K562 (cell line): Measurements from ENCODE around the gene ALDOB. TPM values are rescaled to one million over a fixed set of nuclear protein-coding genes. Genes with fewer than 3 reads are reported as not detected.

ENCODE experiments used
- ATAC-seq: fragments of 200-7000 bp; cut with Tn5 transposase; 3 replicates; pipeline ENCODE4 v1.9.1; 2020; ENCODE audit warnings: moderate library complexity
- BruUV-seq: library from RNA; stranded (reverse); fragments of 400-500 nt; replicated peaks from 2 replicates; lab custom pipeline; 2021; lab: Mats Ljungman, UMichigan
- CTCF ChIA-PET: fragments of 300-600 bp; formaldehyde crosslinking; extraction: SDS; loops from one replicate; lab custom pipeline; 2021; ENCODE audit warnings: low intra/inter-chr PET ratio; lab: Yijun Ruan, JAX
- POLR2A ChIA-PET: fragments of 300-600, 350-650 bp; sonication (Branson Sonifier 250); formaldehyde crosslinking; extraction: SDS; loops from one replicate; lab custom pipeline; 2021; ENCODE audit warnings: antibody characterized with exemption, inconsistent platforms; lab: Yijun Ruan, JAX
- DNase-seq, 4 experiments: peaks; one replicate each; pipeline versions ENCODE4 v3.0.0 to v3.0.0-alpha.2; 2011 to 2018; ENCODE audit warnings: low spot score in 3 of 4, mixed read lengths in 3 of 4; ENCODE audit errors: extremely low read depth in 1 of 4
- FAIRE-seq: peaks from 2 replicates; lab custom pipeline; 2011; peaks lifted over from hg19 to GRCh38; lab: Jason Lieb, UNC
- H2AFZ ChIP-seq: 2 replicates; pipeline ENCODE4 v1.6.0; 2011; ENCODE audit warnings: low read depth, low read length, control low read depth, inconsistent platforms
- H3K27ac ChIP-seq: fragments of 200-600 bp; 3 replicates; pipeline ENCODE4 v1.8.0; 2011; ENCODE audit warnings: low read depth, mild to moderate bottlenecking, control low read depth, inconsistent platforms, low read length, moderate library complexity, mixed read lengths; ENCODE audit errors: extremely low read depth
- H3K27me3 ChIP-seq, 2 experiments: fragments of 300-600 bp in 1 of 2; 2 replicates in 1 of 2; 3 replicates in 1 of 2; pipeline versions ENCODE4 v1.6.0 to v1.8.0; 2011; ENCODE audit warnings: inconsistent platforms in 2 of 2, low read length in 2 of 2, mild to moderate bottlenecking in 1 of 2, mixed read lengths in 1 of 2, moderate library complexity in 1 of 2; ENCODE audit not compliant: control insufficient read depth in 2 of 2, insufficient read depth in 2 of 2
- H3K36me3 ChIP-seq: fragments of 300-600 bp; 3 replicates; pipeline ENCODE4 v1.8.0; 2011; ENCODE audit warnings: mild to moderate bottlenecking, low read length, inconsistent platforms; ENCODE audit not compliant: control insufficient read depth, insufficient read depth
- H3K4me1 ChIP-seq, 2 experiments: fragments of 200-600 bp in 1 of 2; replicated peaks in 1 of 2; 2 replicates in 1 of 2; 3 replicates in 1 of 2; pipeline versions ENCODE4 v1.5.1 to v1.8.0; 2011; ENCODE audit warnings: inconsistent platforms in 2 of 2, low read length in 2 of 2, mild to moderate bottlenecking in 1 of 2, mixed read lengths in 1 of 2, moderate library complexity in 1 of 2; ENCODE audit not compliant: control insufficient read depth in 2 of 2, insufficient read depth in 2 of 2
- H3K4me2 ChIP-seq: 2 replicates; pipeline ENCODE4 v1.6.1; 2011; ENCODE audit warnings: low read length, control low read depth, inconsistent platforms, mixed read lengths; ENCODE audit not compliant: insufficient read depth
- H3K4me3 ChIP-seq: fragments of 200-600 bp; sonication (generic), shearing (Covaris generic); 2 replicates; pipeline ENCODE4 v1.5.1; 2016; ENCODE audit warnings: control low read depth, inconsistent platforms
- H3K79me2 ChIP-seq: fragments of 200-600 bp; 3 replicates; pipeline ENCODE4 v1.8.0; 2011; ENCODE audit warnings: low read length, inconsistent platforms; ENCODE audit not compliant: control insufficient read depth, insufficient read depth
- H3K9ac ChIP-seq, 2 experiments: 2 replicates each; pipeline versions ENCODE4 v1.6.0 to v1.6.1; 2011; ENCODE audit warnings: low read depth in 2 of 2, low read length in 2 of 2, control low read depth in 1 of 2, inconsistent platforms in 1 of 2, mild to moderate bottlenecking in 1 of 2, mixed read lengths in 1 of 2; ENCODE audit not compliant: insufficient read depth in 1 of 2
- H3K9me1 ChIP-seq: one replicate; pipeline ENCODE4 v1.6.0; 2011; ENCODE audit warnings: inconsistent platforms, mild to moderate bottlenecking, low read length, moderate library complexity; ENCODE audit not compliant: control insufficient read depth, insufficient read depth
- H3K9me3 ChIP-seq: replicated peaks from 2 replicates; pipeline ENCODE4 v1.5.1; 2011; ENCODE audit warnings: low read depth, low read length, inconsistent platforms; ENCODE audit not compliant: control insufficient read depth, insufficient read depth
- H4K20me1 ChIP-seq: replicated peaks from 2 replicates; pipeline ENCODE4 v1.6.1; 2011; ENCODE audit warnings: low read length, inconsistent platforms, mixed read lengths; ENCODE audit not compliant: control insufficient read depth, insufficient read depth
- ASH1L ChIP-seq: fragments of 450-650 bp; IDR thresholded peaks from 2 replicates; pipeline ENCODE4 v1.6.1; 2018; ENCODE audit warnings: borderline replicate concordance, mild to moderate bottlenecking, low read depth; ENCODE audit not compliant: partially characterized antibody
- CBX1 ChIP-seq: sonication (generic); IDR thresholded peaks from 2 replicates; pipeline ENCODE4 v1.6.1; 2016; ENCODE audit warnings: antibody characterized with exemption, low read depth, mild to moderate bottlenecking
- EHMT2 ChIP-seq: fragments of 450-650 bp; IDR thresholded peaks from 2 replicates; pipeline ENCODE4 v1.6.1; 2018; ENCODE audit warnings: antibody characterized with exemption
- HES1 ChIP-seq: fragments of 450-650 bp; IDR thresholded peaks from 2 replicates; pipeline ENCODE4 v1.6.1; 2016; ENCODE audit warnings: low read depth, mild to moderate bottlenecking, moderate library complexity
- HEY1 ChIP-seq: fragments of 250-450 bp; sonication (Bioruptor Pico); IDR thresholded peaks from 2 replicates; pipeline ENCODE4 v1.5.0; 2020; ENCODE audit warnings: mild to moderate bottlenecking, moderate library complexity, borderline replicate concordance
- IRF2 ChIP-seq: sonication (generic); formaldehyde crosslinking; IDR thresholded peaks from 2 replicates; pipeline ENCODE4 v1.8.1; 2022; ENCODE audit warnings: mild to moderate bottlenecking, missing genetic modification reagents
- LCOR ChIP-seq: sonication (generic); formaldehyde crosslinking; IDR thresholded peaks from 2 replicates; pipeline ENCODE4 v1.8.0; 2022; ENCODE audit warnings: mild to moderate bottlenecking, missing genetic modification reagents
- MAFK ChIP-seq: IDR thresholded peaks from 2 replicates; pipeline ENCODE4 v1.6.1; 2011; ENCODE audit warnings: low read length, improper control_type of control experiment
- MECOM ChIP-seq: fragments of 250-450 bp; sonication (Bioruptor Pico); IDR thresholded peaks from 2 replicates; pipeline ENCODE4 v1.8.0; 2022; ENCODE audit warnings: inconsistent platforms
- MITF ChIP-seq: IDR thresholded peaks from 2 replicates; pipeline ENCODE4 v1.6.1; 2014; ENCODE audit warnings: antibody characterized with exemption
- NFRKB ChIP-seq: fragments of 450-650 bp; IDR thresholded peaks from 2 replicates; pipeline ENCODE4 v1.6.1; 2016; ENCODE audit warnings: low read depth
- NONO ChIP-seq, 2 experiments: fragments of 200-400 bp in 1 of 2; fragments of 450-650 bp in 1 of 2; formaldehyde crosslinking in 1 of 2; IDR thresholded peaks; 2 replicates each; pipeline ENCODE4 v1.6.1; 2017; ENCODE audit warnings: low read depth in 2 of 2, mild to moderate bottlenecking in 2 of 2, moderate library complexity in 2 of 2, low read length in 1 of 2
- NR3C1 ChIP-seq: sonication (generic); formaldehyde crosslinking; IDR thresholded peaks from 2 replicates; pipeline ENCODE4 v1.8.1; 2022; ENCODE audit warnings: missing genetic modification reagents
- SOX6 ChIP-seq: fragments of 450-650 bp; IDR thresholded peaks from 2 replicates; pipeline ENCODE4 v1.6.1; 2014; ENCODE audit warnings: mild to moderate bottlenecking
- TCFL5 ChIP-seq: fragments of 250-450 bp; sonication (Bioruptor Pico); conservative IDR thresholded peaks from 2 replicates; pipeline ENCODE4 v1.6.1; 2021; ENCODE audit warnings: mild to moderate bottlenecking, moderate library complexity, matching md5 sums
- ZFPM2 ChIP-seq: fragments of 250-450 bp; sonication (Bioruptor Pico); IDR thresholded peaks from 2 replicates; pipeline ENCODE4 v1.5.1; 2022; ENCODE audit warnings: mild to moderate bottlenecking
- ZNF444 ChIP-seq: fragments of 250-450 bp; sonication (Bioruptor Pico); IDR thresholded peaks from 2 replicates; pipeline ENCODE4 v1.4.0; 2020; ENCODE audit warnings: mild to moderate bottlenecking, moderate library complexity
- ZNF740 ChIP-seq, 3 experiments: fragments of 200-800 bp in 1 of 3; sonication (Bioruptor generic) in 1 of 3; sonication (generic) in 1 of 3; formaldehyde crosslinking in 1 of 3; IDR thresholded peaks; 2 replicates each; pipeline versions ENCODE4 v1.6.1 to v1.8.0; 2016 to 2022; ENCODE audit warnings: mild to moderate bottlenecking in 2 of 3, missing compliant biosample characterization in 2 of 3, missing genetic modification characterization in 2 of 3, missing genetic modification reagents in 1 of 3
- ZNF75A ChIP-seq: fragments of 450-650 bp; formaldehyde crosslinking; IDR thresholded peaks from 2 replicates; pipeline ENCODE4 v1.4.0; 2020; ENCODE audit warnings: mild to moderate bottlenecking
- in situ Hi-C: fragments of 300-500 bp; cut with MboI; formaldehyde crosslinking; loops from 4 replicates; pipeline ENCODE4 v1.15.0; 2018; ENCODE audit warnings: inconsistent platforms, mixed read lengths
- intact Hi-C: fragments of 100-400 bp; cut with micrococcal nuclease; formaldehyde crosslinking; loops from 2 replicates; pipeline ENCODE4 v1.14.2; 2022
- polyA plus RNA-seq, 8 experiments: library from polyadenylated mRNA; depleted of rRNA in 4 of 8; stranded (reverse) in 5 of 8; unstranded in 3 of 8; fragments of >200 nt; fragmentation: Nextera tagmentation in 2 of 8; fragmentation: Illumina TruSeq in 1 of 8; extraction: Ambion mirVana in 2 of 8; extraction: Trizol in 1 of 8; gene quantifications; 2 replicates each; pipeline versions ENCODE4 v1.2.1 to v1.2.3, GENCODE V29; 2011 to 2014; ENCODE audit warnings: inconsistent platforms in 1 of 8, missing spikeins in 1 of 8
- total RNA-seq, 7 experiments: library from RNA; depleted of rRNA in 6 of 7; stranded (reverse); fragments of >200 nt in 6 of 7; fragmentation: Illumina TruSeq in 2 of 7; extraction: Trizol in 2 of 7; gene quantifications; 2 replicates each; pipeline versions ENCODE4 v1.2.1 to v1.2.3, GENCODE V29; 2011 to 2021; ENCODE audit warnings: low replicate concordance in 1 of 7

ALDOB gene
- total and polyA plus RNA-seq, 9 of the 15 experiments (the other 6 are each of a cell fraction or from before 2014, with no cell fraction given), result 0.80 TPM; not detected in 8

GRCh38 chr9:101480386-101480785, 44.8 kb upstream of the ALDOB start:
- Histone ChIP-seq H4K20me1 (no peaks in the 10 kb centered on the region), H3K4me3 (no peak overlapping the region), H2AFZ (no peak overlapping the region), H3K4me1 (peaks cover 9% of the 10 kb centered on the region in 2 experiments; a peak in 3 of 5 replicates), H3K9ac (no peak overlapping the region), H3K27ac (no peak overlapping the region), H3K79me2 (peaks cover 14% of the 10 kb centered on the region; the same call in 2 of the 3 replicates), H3K9me3 (no peaks in the 10 kb centered on the region), H3K27me3 (peaks cover 0 to 14% of the 10 kb centered on the region in 2 experiments; a peak in 2 of 5 replicates), H3K36me3 (peaks cover 9% of the 10 kb centered on the region; the same call in 2 of the 3 replicates), H3K4me2 (no peak overlapping the region), H3K9me1 (no peaks in the 10 kb centered on the region)
- POLR2A ChIA-PET, result no interaction called here
- no TSS peak for BruUV-seq
- in situ Hi-C loops (no loop called here), intact Hi-C loops (loop anchor here (2.0 kb wide), 1 partner anchor 14 kb away; no protein-coding TSS in a partner anchor)
- CTCF ChIA-PET, result no interaction called here
- ATAC-seq, result no peak
- FAIRE-seq, result no peak
- DNase-seq, result no peak
- no peak for TF ChIP-seq ZNF740 (CRISPR knock-in tag; IDR thresholded peaks at IDR 0.05)
- no peak for TF ChIP-seq ZNF740 (tag; IDR thresholded peaks at IDR 0.05)
- TF ChIP-seq NONO (IDR thresholded peaks at IDR 0.05; ENCODE audit: low read depth in 2 of 2, low read length in 1 of 2), result no peak
- no peak for TF ChIP-seq HEY1
- no peak for TF ChIP-seq SOX6
- no peak for TF ChIP-seq MITF
- TF ChIP-seq TCFL5, result no peak
- no peak for TF ChIP-seq LCOR
- no peak for TF ChIP-seq HES1
- no peak for TF ChIP-seq ZNF444 (CRISPR knock-in tag)
- TF ChIP-seq MECOM (CRISPR knock-in tag), result no peak
- TF ChIP-seq NR3C1, result no peak
- no peak for TF ChIP-seq ZFPM2
- no peak for TF ChIP-seq EHMT2
- TF ChIP-seq ZNF75A (CRISPR knock-in tag), result no peak
- no peak for TF ChIP-seq CBX1
- no peak for TF ChIP-seq ASH1L
- no peak for TF ChIP-seq NFRKB
- no peak for TF ChIP-seq IRF2 (CRISPR knock-in tag)
- TF ChIP-seq MAFK, result no peak
